Measurements from ENCODE around the gene CRABP2. TPM values are rescaled to one million over a fixed set of nuclear protein-coding genes. Genes with fewer than 3 reads are reported as not detected.

The CRABP2 gene
- polyA plus RNA-seq, 2 of the 4 experiments (the other 2 are of a cell fraction) = 1.7 to 15.6 TPM

GRCh38 chr1:156698995-156699394, 6.4 kb downstream of the CRABP2 start (continued):
- TF ChIP-seq MYC (IDR thresholded peaks at IDR 0.05; ENCODE audit: borderline replicate concordance, low read length) (no peak), RFX5 (IDR thresholded peaks at IDR 0.05) (no peak), HEYL (CRISPR knock-in tag; IDR thresholded peaks at IDR 0.05) (no peak), RARB (CRISPR knock-in tag; IDR thresholded peaks at IDR 0.05) (no peak), KDM5A (IDR thresholded peaks at IDR 0.05) (no peak), FOXS1 (CRISPR knock-in tag; IDR thresholded peaks at IDR 0.05) (no peak), FOSB (CRISPR knock-in tag; IDR thresholded peaks at IDR 0.05) (no peak), ZFP36 (IDR thresholded peaks at IDR 0.05; ENCODE audit: borderline replicate concordance, partially characterized antibody) (no peak)

GRCh38 chr1:156697481-156697880, 7.9 kb downstream of the CRABP2 start:
- no peak overlapping the region for H3K4me3 ChIP-seq
- FAIRE-seq (no peak), DNase-seq (ENCODE audit: low read depth in 1 of 2, low spot score in 1 of 2) (no peak), ATAC-seq (no peak)
- WGBS (ENCODE audit: missing lambda C conversion rate) = 73% methylated on average over 8 of the region's 8 CpGs
- no peak overlapping the region for H3K4me2 ChIP-seq
- no peaks in the 10 kb centered on the region for H3K9me3 ChIP-seq
- H3K27ac ChIP-seq = no peak overlapping the region
- CTCF ChIA-PET = interaction anchor here (0.6 to 52.1 kb wide), 5 partner anchors 4 to 149 kb away, joined by 3 to 2258 read pairs (median 4); partner anchors contain the start of genes CRABP2, ISG20L2, METTL25B and NES
- H3K4me1 ChIP-seq = peaks cover 21% of the 10 kb centered on the region
- TF ChIP-seq KDM1A (IDR thresholded peaks at IDR 0.05; ENCODE audit: low read depth) = no peak
- no peak for TF ChIP-seq JUN (IDR thresholded peaks at IDR 0.05)
- POLR2A ChIA-PET = interaction anchor here (0.6 kb wide), 1 partner anchor 36 kb away, joined by 3 read pairs; no protein-coding TSS in a partner anchor

- Histone ChIP-seq H3K4me1 (peaks cover 29% of the 10 kb centered on the region), H3K27ac (no peak overlapping the region), H3K4me2 (no peak overlapping the region), H3K4me3 (no peak overlapping the region), H3K9me3 (no peaks in the 10 kb centered on the region)
- DNase-seq (ENCODE audit: low read depth in 1 of 2, low spot score in 1 of 2) (no peak), FAIRE-seq (no peak), ATAC-seq (no peak)
- 90% methylated on average over 8 of the region's 8 CpGs for WGBS (ENCODE audit: missing lambda C conversion rate)
- no peak for TF ChIP-seq SREBF2 (IDR thresholded peaks at IDR 0.05)
- TF ChIP-seq ATOH8 (CRISPR knock-in tag; IDR thresholded peaks at IDR 0.05; ENCODE audit: low read depth) = no peak
- TF ChIP-seq RARB (CRISPR knock-in tag; IDR thresholded peaks at IDR 0.05) = no peak
- no peak for TF ChIP-seq ZNF302 (CRISPR knock-in tag; IDR thresholded peaks at IDR 0.05)
- TF ChIP-seq KDM5A (IDR thresholded peaks at IDR 0.05) = no peak
- no peak for TF ChIP-seq CBX2 (IDR thresholded peaks at IDR 0.05; ENCODE audit: borderline replicate concordance, low read depth)
- no peak for TF ChIP-seq FOSL2 (IDR thresholded peaks at IDR 0.05)
- TF ChIP-seq FOSL2 (CRISPR knock-in tag; IDR thresholded peaks at IDR 0.05) = no peak
- TF ChIP-seq ELK1 (IDR thresholded peaks at IDR 0.05; ENCODE audit: low read depth, low read length) = no peak
- TF ChIP-seq NR3C1 (IDR thresholded peaks at IDR 0.05) = no peak
- no peak for TF ChIP-seq ZFP36 (IDR thresholded peaks at IDR 0.05; ENCODE audit: borderline replicate concordance, partially characterized antibody)
- TF ChIP-seq RCOR1 (IDR thresholded peaks at IDR 0.05; ENCODE audit: low read depth, low read length) = no peak
- no peak for TF ChIP-seq PHF8 (IDR thresholded peaks at IDR 0.05; ENCODE audit: borderline replicate concordance, low read depth)
- no peak for TF ChIP-seq EP300 (IDR thresholded peaks at IDR 0.05)
- no peak for TF ChIP-seq JUNB (IDR thresholded peaks at IDR 0.05)
- TF ChIP-seq POLR2AphosphoS2 (conservative IDR thresholded peaks at IDR 0.05; ENCODE audit: low read length) = no peak
- TF ChIP-seq HDAC2 (IDR thresholded peaks at IDR 0.05) = no peak
- no peak for TF ChIP-seq PBX3 (IDR thresholded peaks at IDR 0.05)
- no peak for TF ChIP-seq TFCP2L1 (CRISPR knock-in tag; IDR thresholded peaks at IDR 0.05)
- no peak for TF ChIP-seq NPAS2 (CRISPR knock-in tag; IDR thresholded peaks at IDR 0.05; ENCODE audit: borderline replicate concordance)
- CTCF ChIA-PET = interaction anchor here (0.9 to 52.1 kb wide), 3 partner anchors 3 to 69 kb away, joined by 3 to 2258 read pairs (median 2258); partner anchors contain the start of genes CRABP2, ISG20L2, METTL25B and NES
- POLR2A ChIA-PET = no interaction called here
Observed at GRCh38 chr1:156696755-156697154, 8.6 kb downstream of the CRABP2 start.
